A673 (cell line): ENCODE results near the gene NDUFB4. TPM values are rescaled to one million over a fixed set of nuclear protein-coding genes. Genes with fewer than 3 reads are reported as not detected.

Experiments used
- BruUV-seq: library from RNA; stranded (reverse); fragments of 400-500 nt; replicated peaks from 2 replicates; lab custom pipeline; 2021; lab: Mats Ljungman, UMichigan
- CTCF ChIA-PET: fragments of 300-600 bp; sonication (Branson Sonifier 250); formaldehyde crosslinking; loops from one replicate; lab custom pipeline; 2022; ENCODE audit warnings: antibody characterized with exemption; lab: Charles Lee
- POLR2A ChIA-PET: fragments of 300-600 bp; sonication (Branson Sonifier 250); formaldehyde crosslinking; loops from one replicate; lab custom pipeline; 2022; ENCODE audit warnings: antibody characterized with exemption; ENCODE audit not compliant: low non-redundant PET; lab: Charles Lee
- DNase-seq: peaks from one replicate; pipeline ENCODE4 v3.0.0-alpha.2; 2015; ENCODE audit warnings: low spot score
- H3K27ac ChIP-seq: fragments of 200-600 bp; sonication (generic); 2 replicates; pipeline ENCODE4 v1.5.1; 2016; ENCODE audit warnings: mixed run types, low read depth, mild to moderate bottlenecking, mixed read lengths, antibody characterized with exemption, low read length; ENCODE audit not compliant: poor library complexity, severe bottlenecking
- H3K27me3 ChIP-seq: fragments of 200-600 bp; sonication (generic); replicated peaks from 2 replicates; pipeline ENCODE4 v1.6.1; 2017; ENCODE audit warnings: mixed run types, low read depth, mild to moderate bottlenecking, mixed read lengths, antibody characterized with exemption, low read length; ENCODE audit not compliant: insufficient read depth, poor library complexity
- H3K36me3 ChIP-seq: fragments of 200-600 bp; sonication (generic); 2 replicates; pipeline ENCODE4 v1.6.1; 2016; ENCODE audit warnings: mixed run types, mild to moderate bottlenecking, mixed read lengths, antibody characterized with exemption, low read length; ENCODE audit not compliant: insufficient read depth, poor library complexity, severe bottlenecking
- H3K4me1 ChIP-seq: fragments of 200-600 bp; sonication (generic); 2 replicates; pipeline ENCODE4 v1.6.1; 2017; ENCODE audit warnings: mixed run types, mild to moderate bottlenecking, mixed read lengths, antibody characterized with exemption, low read length; ENCODE audit not compliant: insufficient read depth, poor library complexity, severe bottlenecking
- H3K4me3 ChIP-seq: fragments of 200-600 bp; sonication (generic); 2 replicates; pipeline ENCODE4 v1.5.1; 2016; ENCODE audit warnings: low read depth, mixed run types, mild to moderate bottlenecking, mixed read lengths, low read length; ENCODE audit not compliant: poor library complexity, severe bottlenecking
- H3K9me3 ChIP-seq: fragments of 200-600 bp; sonication (generic); 2 replicates; pipeline ENCODE4 v1.6.1; 2016; ENCODE audit warnings: mixed run types, low read depth, mild to moderate bottlenecking, mixed read lengths, antibody characterized with exemption, low read length; ENCODE audit not compliant: poor library complexity, severe bottlenecking
- EZH2 ChIP-seq: fragments of 200-600 bp; sonication (generic); IDR thresholded peaks from 2 replicates; pipeline ENCODE4 v1.6.1; 2017; ENCODE audit warnings: borderline replicate concordance, low read depth, mild to moderate bottlenecking, mixed read lengths, antibody characterized with exemption, low read length; ENCODE audit not compliant: poor library complexity, severe bottlenecking
- intact Hi-C: fragments of 100-400 bp; cut with micrococcal nuclease; formaldehyde crosslinking; loops from one replicate; pipeline ENCODE4 v1.10.0; 2022; ENCODE audit not compliant: unreplicated experiment
- total RNA-seq: library from RNA; stranded (reverse); gene quantifications from 2 replicates; pipeline ENCODE4 v1.2.3, GENCODE V29; 2021
- TF ChIP-seq, protein P1 (sequence below): fragments of 300-800, 200-600 bp; sonication (generic); conservative IDR thresholded peaks from 2 replicates; pipeline ENCODE4 v1.5.1; 2017; ENCODE audit warnings: low read depth, mild to moderate bottlenecking, antibody characterized with exemption, low read length, moderate library complexity, mixed read lengths

Gene NDUFB4
- total RNA-seq, 1 experiment from 2014 or later = 200 TPM

DNA sequence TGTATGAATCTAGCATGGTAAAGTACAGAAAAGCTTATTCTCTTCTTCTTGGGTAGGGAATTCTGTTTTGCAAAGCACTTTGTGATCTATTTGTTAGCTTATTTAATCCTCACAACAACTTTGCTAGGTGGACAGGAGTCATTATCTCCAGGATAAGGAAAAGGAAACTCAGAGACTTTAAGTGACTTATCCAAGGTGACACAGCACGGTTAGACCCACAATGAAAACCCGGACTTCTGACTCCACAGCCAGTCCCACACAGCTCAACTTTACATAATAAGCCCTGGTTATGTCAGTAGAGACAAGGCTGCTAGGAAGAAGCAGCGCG is 384 bp upstream of the NDUFB4 start:
- ChIA-PET CTCF (interaction anchor here (0.7 to 1.4 kb wide), 2 partner anchors 37 to 200 kb away, joined by 3 read pairs; no protein-coding TSS in a partner anchor), POLR2A (interaction anchor here (0.5 to 0.7 kb wide), 4 partner anchors 53 to 1910 kb away, joined by 3 to 8 read pairs (median 4); partner anchors contain the start of gene GSK3B)
- Histone ChIP-seq H3K4me1 (peaks cover 9% of the 10 kb centered on the region), H3K9me3 (no peaks in the 10 kb centered on the region), H3K36me3 (peaks cover 33% of the 10 kb centered on the region), H3K4me3 (peak overlapping the region; percentile 79), H3K27me3 (peaks cover 9% of the 10 kb centered on the region), H3K27ac (no peak overlapping the region)
- no peak for TF ChIP-seq EZH2
- TF ChIP-seq, protein P1, sequence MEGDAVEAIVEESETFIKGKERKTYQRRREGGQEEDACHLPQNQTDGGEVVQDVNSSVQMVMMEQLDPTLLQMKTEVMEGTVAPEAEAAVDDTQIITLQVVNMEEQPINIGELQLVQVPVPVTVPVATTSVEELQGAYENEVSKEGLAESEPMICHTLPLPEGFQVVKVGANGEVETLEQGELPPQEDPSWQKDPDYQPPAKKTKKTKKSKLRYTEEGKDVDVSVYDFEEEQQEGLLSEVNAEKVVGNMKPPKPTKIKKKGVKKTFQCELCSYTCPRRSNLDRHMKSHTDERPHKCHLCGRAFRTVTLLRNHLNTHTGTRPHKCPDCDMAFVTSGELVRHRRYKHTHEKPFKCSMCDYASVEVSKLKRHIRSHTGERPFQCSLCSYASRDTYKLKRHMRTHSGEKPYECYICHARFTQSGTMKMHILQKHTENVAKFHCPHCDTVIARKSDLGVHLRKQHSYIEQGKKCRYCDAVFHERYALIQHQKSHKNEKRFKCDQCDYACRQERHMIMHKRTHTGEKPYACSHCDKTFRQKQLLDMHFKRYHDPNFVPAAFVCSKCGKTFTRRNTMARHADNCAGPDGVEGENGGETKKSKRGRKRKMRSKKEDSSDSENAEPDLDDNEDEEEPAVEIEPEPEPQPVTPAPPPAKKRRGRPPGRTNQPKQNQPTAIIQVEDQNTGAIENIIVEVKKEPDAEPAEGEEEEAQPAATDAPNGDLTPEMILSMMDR = no peak
- no peak for DNase-seq
- BruUV-seq = no TSS peak
- intact Hi-C loops = loop anchor here (5.0 kb wide), 1 partner anchor 147 kb away; the partner anchor contains the start of genes GTF2E1 and RABL3

DNA sequence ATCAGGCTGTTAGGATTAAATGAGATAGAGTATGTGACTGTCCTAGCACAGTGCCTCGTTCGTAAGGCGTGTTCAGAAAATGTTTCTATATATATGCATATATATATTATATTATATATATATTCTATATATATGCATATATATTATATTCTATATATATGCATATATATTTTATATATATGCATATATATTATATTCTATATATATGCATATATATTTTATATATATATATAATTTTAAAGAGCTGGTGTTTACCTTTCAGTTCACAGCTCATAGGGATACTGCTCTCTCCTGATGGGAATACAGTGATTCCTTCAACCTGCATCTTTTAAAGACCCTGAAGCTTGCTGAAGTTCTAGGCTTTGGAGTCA is 702 bp downstream of the NDUFB4 start:
- DNase-seq = no peak
- Histone ChIP-seq H3K27ac (peak overlapping the region; percentile 93), H3K27me3 (peaks cover 2% of the 10 kb centered on the region), H3K4me3 (peak overlapping the region; percentile 79), H3K9me3 (no peaks in the 10 kb centered on the region), H3K4me1 (peaks cover 9% of the 10 kb centered on the region), H3K36me3 (peaks cover 42% of the 10 kb centered on the region)
- BruUV-seq = no TSS peak
- POLR2A ChIA-PET = no interaction called here
- CTCF ChIA-PET = interaction anchor here (1.4 kb wide), 1 partner anchor 38 kb away, joined by 3 read pairs; no protein-coding TSS in a partner anchor
- no peak for TF ChIP-seq EZH2
- TF ChIP-seq, protein P1 = no peak
- intact Hi-C loops = loop anchor here (5.0 kb wide), 1 partner anchor 145 kb away; the partner anchor contains the start of genes GTF2E1 and RABL3

- H3K4me3 ChIP-seq = peak overlapping the region; percentile 79
- no peak for DNase-seq
- peaks cover 9% of the 10 kb centered on the region for H3K4me1 ChIP-seq
- TF ChIP-seq EZH2 = no peak
- TF ChIP-seq, protein P1 = no peak
- ChIA-PET CTCF (no interaction called here), POLR2A (no interaction called here)
- peaks cover 47% of the 10 kb centered on the region for H3K36me3 ChIP-seq
- H3K9me3 ChIP-seq = no peaks in the 10 kb centered on the region
- no peak overlapping the region for H3K27ac ChIP-seq
- intact Hi-C loops = loop anchor here (5.0 kb wide), 1 partner anchor 145 kb away; the partner anchor contains the start of genes GTF2E1 and RABL3
- BruUV-seq = no TSS peak
- no peaks in the 10 kb centered on the region for H3K27me3 ChIP-seq
Measured at GRCh38 chr3:120597445-120598049, 1.4 kb downstream of the NDUFB4 start.
